Epithelial cell of esophagus (primary cell): ENCODE results near the gene JOSD1.
A peak's percentile ranks its signal among the peaks of the same experiment; 100 is the strongest.

Experiments
- DNase-seq: peaks from one replicate; pipeline ENCODE4 v3.0.0; 2010; ENCODE audit warnings: low read depth
- H3K4me3 ChIP-seq: 2 replicates; pipeline ENCODE4 v1.5.1; 2011; ENCODE audit warnings: mild to moderate bottlenecking, low read length, control low read depth
- TF ChIP-seq, protein P1 (sequence below): IDR thresholded peaks from 2 replicates; pipeline ENCODE4 v1.5.1; 2011; ENCODE audit warnings: low read depth, mild to moderate bottlenecking, low read length, control low read depth, inconsistent platforms; ENCODE audit not compliant: insufficient read depth; ENCODE audit errors: missing control alignments

JOSD1 gene

DNA sequence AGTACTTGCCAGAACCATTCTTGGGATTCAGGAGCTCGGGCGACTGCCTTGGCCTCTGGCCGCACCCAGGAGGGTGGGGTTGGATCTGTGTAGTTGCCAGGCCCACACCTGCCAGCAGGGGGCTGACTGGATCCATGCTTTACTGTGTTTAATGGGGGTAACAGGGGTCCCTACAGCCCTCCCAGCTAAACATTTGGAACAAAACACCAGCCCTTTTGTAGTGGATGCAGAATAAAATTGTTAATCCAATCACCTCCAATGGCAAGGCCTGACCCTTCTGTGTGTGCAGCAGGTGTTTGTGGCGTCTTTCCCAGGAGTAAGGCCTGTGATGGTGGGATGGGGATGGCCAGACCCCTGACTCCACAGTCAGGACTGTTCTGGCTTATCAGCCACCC lies 32.6 kb upstream of the JOSD1 start:
- TF ChIP-seq, protein P1, sequence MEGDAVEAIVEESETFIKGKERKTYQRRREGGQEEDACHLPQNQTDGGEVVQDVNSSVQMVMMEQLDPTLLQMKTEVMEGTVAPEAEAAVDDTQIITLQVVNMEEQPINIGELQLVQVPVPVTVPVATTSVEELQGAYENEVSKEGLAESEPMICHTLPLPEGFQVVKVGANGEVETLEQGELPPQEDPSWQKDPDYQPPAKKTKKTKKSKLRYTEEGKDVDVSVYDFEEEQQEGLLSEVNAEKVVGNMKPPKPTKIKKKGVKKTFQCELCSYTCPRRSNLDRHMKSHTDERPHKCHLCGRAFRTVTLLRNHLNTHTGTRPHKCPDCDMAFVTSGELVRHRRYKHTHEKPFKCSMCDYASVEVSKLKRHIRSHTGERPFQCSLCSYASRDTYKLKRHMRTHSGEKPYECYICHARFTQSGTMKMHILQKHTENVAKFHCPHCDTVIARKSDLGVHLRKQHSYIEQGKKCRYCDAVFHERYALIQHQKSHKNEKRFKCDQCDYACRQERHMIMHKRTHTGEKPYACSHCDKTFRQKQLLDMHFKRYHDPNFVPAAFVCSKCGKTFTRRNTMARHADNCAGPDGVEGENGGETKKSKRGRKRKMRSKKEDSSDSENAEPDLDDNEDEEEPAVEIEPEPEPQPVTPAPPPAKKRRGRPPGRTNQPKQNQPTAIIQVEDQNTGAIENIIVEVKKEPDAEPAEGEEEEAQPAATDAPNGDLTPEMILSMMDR = peak; percentile 89
- DNase-seq = peak; percentile 46
- H3K4me3 ChIP-seq = no peak overlapping the region

DNA sequence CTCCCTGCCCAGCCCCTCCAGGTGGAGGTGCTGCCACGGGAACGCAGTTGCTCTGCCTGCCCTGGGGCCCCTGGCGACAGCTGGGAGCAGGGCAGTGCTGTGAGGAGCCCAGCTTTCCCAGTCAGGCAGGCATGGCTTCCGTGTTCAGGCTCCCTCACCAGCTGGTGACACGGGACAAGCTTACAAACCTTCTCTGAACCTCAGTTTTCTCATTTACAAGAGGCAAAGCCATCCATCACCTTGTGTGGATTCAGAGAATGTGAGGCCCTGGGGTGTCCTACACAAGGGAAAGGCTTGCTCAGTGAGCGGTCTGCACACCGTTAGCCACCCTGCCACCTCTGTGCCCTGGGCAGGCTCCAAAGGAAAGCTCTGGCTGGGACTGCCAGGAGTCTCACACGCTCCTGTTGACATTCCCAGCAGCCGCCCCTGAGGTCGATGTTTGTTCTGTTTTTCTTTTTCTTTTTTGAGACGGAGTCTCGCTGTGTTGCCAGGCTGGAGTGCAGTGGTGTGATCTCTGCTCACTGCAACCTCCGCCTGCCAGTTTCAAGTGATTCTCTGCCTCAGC lies 31.6 kb upstream of the JOSD1 start:
- no peak for DNase-seq
- TF ChIP-seq, protein P1 = no peak
- no peak overlapping the region for H3K4me3 ChIP-seq

DNA sequence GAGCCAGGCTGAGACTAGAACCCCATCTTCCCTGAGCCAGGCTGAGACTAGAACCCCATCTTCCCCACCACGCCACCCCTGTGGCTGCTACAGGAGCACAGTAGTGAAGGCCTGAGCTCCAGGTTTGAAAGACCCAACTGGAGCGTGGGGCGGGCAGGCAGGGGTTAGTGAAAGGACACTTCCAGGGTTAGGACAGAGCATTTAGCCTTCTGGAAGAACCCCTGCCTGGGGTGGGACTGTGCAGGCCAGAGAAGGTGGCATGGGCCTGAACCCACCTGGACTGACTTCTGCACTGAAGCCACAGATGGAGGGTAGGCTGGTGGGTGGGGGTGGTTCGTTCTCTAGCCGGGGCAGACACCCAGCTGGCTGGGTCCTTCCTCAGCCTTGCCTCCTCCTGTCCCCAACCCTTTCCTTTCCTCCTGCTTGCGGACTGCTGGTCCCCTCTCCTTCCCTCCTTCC lies 31.0 kb upstream of the JOSD1 start:
- DNase-seq = no peak
- TF ChIP-seq, protein P1 = no peak
- H3K4me3 ChIP-seq = no peak overlapping the region

DNA sequence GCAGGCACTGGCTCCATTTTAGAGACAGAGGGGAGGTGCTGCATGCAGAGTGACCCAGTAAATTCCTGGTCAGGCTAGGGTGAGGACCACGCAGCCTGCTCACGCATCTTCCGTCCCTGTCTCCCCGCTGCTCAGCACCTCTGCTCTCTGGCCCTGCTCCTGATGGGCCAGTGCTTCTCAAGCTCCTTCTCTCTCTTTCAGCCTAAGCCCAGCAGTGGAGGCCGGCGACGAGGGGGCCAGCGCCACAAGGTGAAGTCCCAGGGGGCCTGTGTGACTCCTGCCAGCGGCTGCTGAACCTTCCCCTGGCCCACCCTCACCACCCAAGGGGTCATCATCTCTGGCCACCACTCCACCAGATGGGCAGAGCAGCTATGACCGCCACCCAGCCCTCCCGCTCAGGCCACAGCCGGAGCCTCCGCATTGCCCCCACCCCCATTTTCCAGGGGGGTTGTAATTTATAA lies 29.7 kb upstream of the JOSD1 start:
- TF ChIP-seq, protein P1 = no peak
- H3K4me3 ChIP-seq = no peak overlapping the region
- no peak for DNase-seq

DNA sequence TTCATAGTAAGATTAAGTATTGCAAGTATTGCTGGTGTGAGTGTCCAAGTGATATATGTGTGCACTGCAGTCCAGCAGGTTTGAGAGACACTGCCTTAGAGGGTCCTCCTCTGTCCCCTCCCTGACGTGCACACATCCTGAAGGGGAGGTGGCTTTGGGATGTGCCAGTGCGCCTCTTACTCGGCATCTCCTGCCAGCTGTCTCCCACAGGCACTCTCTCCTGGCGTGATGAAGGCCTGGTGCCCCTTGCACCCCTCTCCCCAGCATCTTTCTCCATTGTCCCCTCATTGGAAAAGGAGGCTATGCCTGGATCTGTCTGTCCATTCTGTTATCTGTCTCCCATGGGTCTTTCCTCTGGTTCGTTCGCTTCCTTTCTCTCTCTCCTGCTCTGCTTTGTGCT lies 29.2 kb upstream of the JOSD1 start:
- H3K4me3 ChIP-seq = no peak overlapping the region
- DNase-seq = no peak
- TF ChIP-seq, protein P1 = no peak

DNA sequence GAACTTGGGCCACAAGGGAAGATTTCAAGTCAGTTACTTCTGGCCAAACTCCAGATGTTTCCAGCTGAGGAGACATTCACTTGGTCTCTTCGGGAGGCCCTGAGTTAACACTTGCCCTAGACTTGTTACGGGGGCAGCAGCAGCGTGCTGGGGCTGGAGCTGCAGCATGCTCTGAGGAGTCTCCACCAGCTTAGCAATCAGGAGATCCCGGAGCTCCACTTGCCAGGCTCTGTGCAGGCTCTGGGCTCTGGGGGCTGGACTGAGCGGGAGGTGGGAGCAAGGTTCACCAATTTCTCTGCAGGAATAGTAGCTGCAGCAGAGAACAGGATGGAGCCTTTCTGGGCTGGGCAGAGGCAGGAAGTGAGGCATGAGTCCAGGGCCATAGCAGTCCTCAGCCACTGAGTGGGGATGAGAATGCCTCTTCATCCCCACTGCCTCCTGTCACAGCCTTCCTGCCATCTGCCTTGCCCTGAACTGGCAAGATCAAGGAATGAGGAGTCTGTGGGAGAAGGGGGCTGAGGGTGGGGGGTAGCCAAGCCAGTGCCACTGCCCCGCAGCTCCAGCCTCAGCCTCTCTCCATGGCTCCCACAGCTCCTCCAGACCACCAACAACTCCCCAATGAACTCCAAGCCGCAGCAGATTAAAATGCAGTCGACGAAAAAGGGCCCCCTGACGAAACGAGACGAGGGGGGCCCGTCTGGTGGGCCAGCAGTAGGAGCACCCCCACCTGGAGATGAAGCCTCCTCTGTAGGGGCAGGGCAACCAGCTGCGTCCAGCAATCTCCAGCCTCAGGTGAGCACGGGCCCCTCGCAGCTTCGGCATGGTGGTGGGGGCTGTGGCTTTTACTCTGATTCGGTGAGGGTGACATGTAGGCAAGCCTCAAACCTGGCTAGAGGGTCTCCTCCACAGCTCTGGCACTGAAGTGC lies 28.4 kb upstream of the JOSD1 start:
- no peak for DNase-seq
- no peak overlapping the region for H3K4me3 ChIP-seq
- TF ChIP-seq, protein P1 = no peak
